Measurements from ENCODE around the gene PDLIM7.

PDLIM7 gene

DNA sequence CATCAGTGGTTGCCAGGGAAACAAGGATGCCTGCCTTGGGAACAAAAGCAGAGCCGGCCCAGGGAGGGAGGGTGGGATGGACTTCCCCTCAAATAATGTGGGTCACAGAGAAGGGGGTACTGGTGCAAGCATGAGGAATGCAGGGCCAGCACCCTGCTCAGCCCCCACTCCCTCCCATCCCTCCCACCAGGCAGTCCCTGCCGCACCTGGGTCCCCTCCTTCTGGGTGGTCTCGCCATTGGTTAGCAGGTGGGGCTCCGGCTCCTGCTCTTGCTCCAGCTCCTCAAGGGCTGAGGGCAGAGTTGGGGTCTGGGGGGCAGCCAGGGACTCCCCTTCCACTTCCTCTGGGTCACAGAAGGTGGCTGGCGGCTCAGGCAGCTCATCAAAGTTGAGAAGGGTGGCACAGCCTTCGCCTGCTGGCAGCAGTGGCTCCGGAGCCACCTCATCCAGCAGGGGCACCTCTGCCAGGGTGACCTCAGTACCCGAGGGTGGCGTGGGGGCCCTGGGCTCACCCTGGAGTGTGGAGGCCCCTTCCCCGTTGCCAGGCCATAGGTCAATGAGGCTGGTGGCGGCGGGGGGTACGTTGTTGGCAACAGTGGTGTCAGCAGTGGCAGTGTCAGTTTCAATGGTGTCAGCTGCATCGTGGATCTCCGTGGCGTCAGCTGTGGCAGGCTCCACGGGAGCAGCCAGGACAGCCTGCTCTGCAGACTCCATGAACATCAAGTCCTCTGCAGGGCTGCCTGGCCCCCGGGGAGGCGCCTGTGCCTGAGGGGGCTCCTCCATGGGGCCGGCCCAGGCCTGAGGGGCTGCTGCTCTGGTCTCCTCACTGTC is 39.3 kb downstream of the PDLIM7 start:
- POLR2A ChIA-PET = interaction anchor here (1.1 to 1.6 kb wide), 6 partner anchors 11 to 56 kb away, joined by 3 to 6 read pairs (median 4); partner anchors contain the start of genes GRK6 and PDLIM7
- CTCF ChIA-PET = interaction anchor here (0.9 to 1.6 kb wide), 14 partner anchors 14 to 139 kb away, joined by 3 to 15 read pairs (median 5); no protein-coding TSS in a partner anchor
- TF ChIP-seq ARNT (IDR thresholded peaks at IDR 0.05) = no peak
- no peak for TF ChIP-seq NFRKB (IDR thresholded peaks at IDR 0.05)
- no peak for TF ChIP-seq FOXK2 (IDR thresholded peaks at IDR 0.05)
- DNase-seq (ENCODE audit: extremely low spot score) = no peak

- ChIA-PET CTCF (interaction anchor here (0.6 to 1.6 kb wide), 17 partner anchors 15 to 139 kb away, joined by 3 to 15 read pairs (median 5); partner anchors contain the start of gene F12), POLR2A (interaction anchor here (0.6 to 1.6 kb wide), 7 partner anchors 12 to 141 kb away, joined by 3 to 6 read pairs (median 4); partner anchors contain the start of genes GRK6 and PDLIM7)
- peak; percentile 97 for DNase-seq (ENCODE audit: extremely low spot score)
- TF ChIP-seq PKNOX1 (IDR thresholded peaks at IDR 0.05) (peak; percentile 96), LEF1 (IDR thresholded peaks at IDR 0.05; ENCODE audit: borderline replicate concordance) (no peak), HDGF (IDR thresholded peaks at IDR 0.05; ENCODE audit: borderline replicate concordance) (peak; percentile 78; the same call in 1 of the 2 replicates)
Observed at GRCh38 chr5:177456976-177457851, 40.2 kb downstream of the PDLIM7 start.

- ChIA-PET POLR2A (interaction anchor here (1.5 to 1.6 kb wide), 2 partner anchors 11 to 53 kb away, joined by 4 to 5 read pairs; no protein-coding TSS in a partner anchor), CTCF (interaction anchor here (0.6 to 1.6 kb wide), 9 partner anchors 16 to 86 kb away, joined by 3 to 15 read pairs (median 6); partner anchors contain the start of gene F12)
- DNase-seq (ENCODE audit: extremely low spot score) = no peak
- TF ChIP-seq SP1 (IDR thresholded peaks at IDR 0.05) = no peak
- no peak for TF ChIP-seq TARDBP (IDR thresholded peaks at IDR 0.05)
- TF ChIP-seq PKNOX1 (IDR thresholded peaks at IDR 0.05) = no peak
- TF ChIP-seq L3MBTL2 (conservative IDR thresholded peaks at IDR 0.05) = no peak
- no peak for TF ChIP-seq FOXM1 (IDR thresholded peaks at IDR 0.05; ENCODE audit: borderline replicate concordance)
- TF ChIP-seq ELF4 (IDR thresholded peaks at IDR 0.05) = no peak
- no peak for TF ChIP-seq FOXA1 (IDR thresholded peaks at IDR 0.05)
Observed at GRCh38 chr5:177456591-177456964, 40.8 kb downstream of the PDLIM7 start.

DNA sequence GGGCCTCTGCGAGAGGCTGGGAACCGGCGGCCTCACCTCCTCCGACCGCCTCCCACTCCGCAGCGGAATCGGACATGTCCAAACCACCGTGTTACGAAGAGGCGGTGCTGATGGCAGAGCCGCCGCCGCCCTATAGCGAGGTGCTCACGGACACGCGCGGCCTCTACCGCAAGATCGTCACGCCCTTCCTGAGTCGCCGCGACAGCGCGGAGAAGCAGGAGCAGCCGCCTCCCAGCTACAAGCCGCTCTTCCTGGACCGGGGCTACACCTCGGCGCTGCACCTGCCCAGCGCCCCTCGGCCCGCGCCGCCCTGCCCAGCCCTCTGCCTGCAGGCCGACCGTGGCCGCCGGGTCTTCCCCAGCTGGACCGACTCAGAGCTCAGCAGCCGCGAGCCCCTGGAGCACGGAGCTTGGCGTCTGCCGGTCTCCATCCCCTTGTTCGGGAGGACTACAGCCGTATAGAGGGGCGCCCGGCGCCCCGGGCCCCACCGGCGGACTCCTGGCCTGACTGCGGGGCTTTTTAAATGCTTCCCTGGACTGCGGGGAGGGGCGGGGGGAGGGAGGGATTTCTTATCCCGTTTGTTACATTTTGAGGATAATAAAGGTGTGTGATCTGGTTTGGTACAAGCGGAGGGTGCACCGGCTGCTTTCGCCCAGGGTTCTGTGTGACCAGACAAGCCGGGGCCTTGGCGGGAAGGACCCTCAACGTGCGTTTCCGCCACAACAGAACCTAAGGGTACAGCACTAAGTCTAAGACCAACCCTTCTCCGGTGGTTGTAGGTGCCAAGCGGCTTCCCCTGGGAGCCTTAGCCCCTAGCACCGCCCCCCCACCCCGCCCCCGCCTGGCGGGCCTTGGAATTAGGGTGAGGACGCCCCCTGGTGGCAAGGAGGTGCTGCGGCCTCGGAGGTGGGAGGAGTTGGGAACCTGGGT is 41.5 kb downstream of the PDLIM7 start:
- peak; percentile 92 for DNase-seq (ENCODE audit: extremely low spot score)
- ChIA-PET POLR2A (interaction anchor here (0.7 to 3.9 kb wide), 20 partner anchors 7 to 146 kb away, joined by 3 to 34 read pairs (median 5); partner anchors contain the start of genes GRK6, LMAN2, PDLIM7 and PRR7), CTCF (interaction anchor here (0.6 to 5.1 kb wide), 24 partner anchors 11 to 444 kb away, joined by 3 to 50 read pairs (median 4); partner anchors contain the start of gene PDLIM7)
- TF ChIP-seq CTBP1 (IDR thresholded peaks at IDR 0.05; ENCODE audit: borderline replicate concordance) = no peak
- TF ChIP-seq TARDBP (IDR thresholded peaks at IDR 0.05) = no peak
- TF ChIP-seq FOXM1 (IDR thresholded peaks at IDR 0.05; ENCODE audit: borderline replicate concordance) = peak; percentile 56; the same call in 1 of the 2 replicates
- no peak for TF ChIP-seq L3MBTL2 (conservative IDR thresholded peaks at IDR 0.05)
- TF ChIP-seq HDGF (IDR thresholded peaks at IDR 0.05; ENCODE audit: borderline replicate concordance) = no peak
- TF ChIP-seq SP1 (IDR thresholded peaks at IDR 0.05) = no peak
- TF ChIP-seq NFRKB (IDR thresholded peaks at IDR 0.05) = no peak

DNA sequence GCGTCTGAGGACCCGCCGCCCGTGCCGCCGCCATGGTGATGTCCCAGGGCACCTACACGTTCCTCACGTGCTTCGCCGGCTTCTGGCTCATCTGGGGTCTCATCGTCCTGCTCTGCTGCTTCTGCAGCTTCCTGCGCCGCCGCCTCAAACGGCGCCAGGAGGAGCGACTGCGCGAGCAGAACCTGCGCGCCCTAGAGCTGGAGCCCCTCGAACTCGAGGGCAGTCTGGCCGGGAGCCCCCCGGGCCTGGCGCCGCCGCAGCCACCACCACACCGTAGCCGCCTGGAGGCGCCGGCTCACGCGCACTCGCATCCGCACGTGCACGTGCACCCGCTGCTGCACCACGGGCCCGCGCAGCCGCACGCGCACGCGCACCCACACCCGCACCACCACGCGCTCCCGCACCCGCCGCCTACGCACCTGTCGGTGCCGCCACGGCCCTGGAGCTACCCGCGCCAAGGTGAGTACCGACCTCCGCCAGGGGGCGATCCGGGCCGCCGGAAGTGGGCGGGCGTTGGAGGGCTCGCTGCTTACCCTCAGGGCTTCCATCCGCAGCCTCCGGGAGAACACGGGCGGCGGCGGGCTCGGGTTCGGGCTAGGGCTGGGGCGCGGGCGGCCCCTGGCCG is 42.3 kb downstream of the PDLIM7 start:
- peak; percentile 82 for DNase-seq (ENCODE audit: extremely low spot score)
- ChIA-PET CTCF (interaction anchor here (0.6 to 5.1 kb wide), 27 partner anchors 10 to 444 kb away, joined by 3 to 50 read pairs (median 4); partner anchors contain the start of gene PDLIM7), POLR2A (interaction anchor here (0.7 to 3.9 kb wide), 21 partner anchors 8 to 145 kb away, joined by 3 to 34 read pairs (median 5); partner anchors contain the start of genes GRK6, LMAN2, PDLIM7 and PRR7)
- TF ChIP-seq L3MBTL2 (conservative IDR thresholded peaks at IDR 0.05) (peak; percentile 85), FOXM1 (IDR thresholded peaks at IDR 0.05; ENCODE audit: borderline replicate concordance) (no peak; the same call in 1 of the 2 replicates)

GRCh38 chr5:177454397-177455035 is 42.9 kb downstream of the PDLIM7 start:
- ChIA-PET POLR2A (interaction anchor here (1.0 to 3.9 kb wide), 18 partner anchors 8 to 144 kb away, joined by 3 to 34 read pairs (median 6); partner anchors contain the start of genes GRK6, LMAN2, PDLIM7 and PRR7), CTCF (interaction anchor here (0.6 to 5.1 kb wide), 19 partner anchors 9 to 341 kb away, joined by 3 to 50 read pairs (median 5); partner anchors contain the start of gene PDLIM7)
- peak; percentile 96 for DNase-seq (ENCODE audit: extremely low spot score)
- TF ChIP-seq FOXM1 (IDR thresholded peaks at IDR 0.05; ENCODE audit: borderline replicate concordance) (peak; percentile 59; the same call in 1 of the 2 replicates), BHLHE40 (IDR thresholded peaks at IDR 0.05; ENCODE audit: borderline replicate concordance) (no peak), ARNT (IDR thresholded peaks at IDR 0.05) (peak; percentile 67), LEF1 (IDR thresholded peaks at IDR 0.05; ENCODE audit: borderline replicate concordance) (peak; percentile 94), ELF4 (IDR thresholded peaks at IDR 0.05) (no peak), SUZ12 (IDR thresholded peaks at IDR 0.05) (no peak), FOXK2 (IDR thresholded peaks at IDR 0.05) (no peak), FOXA1 (IDR thresholded peaks at IDR 0.05) (no peak), PKNOX1 (IDR thresholded peaks at IDR 0.05) (no peak), ZNF384 (IDR thresholded peaks at IDR 0.05) (no peak), NFRKB (IDR thresholded peaks at IDR 0.05) (no peak), TARDBP (IDR thresholded peaks at IDR 0.05) (no peak), SP1 (IDR thresholded peaks at IDR 0.05) (no peak), CTBP1 (IDR thresholded peaks at IDR 0.05; ENCODE audit: borderline replicate concordance) (no peak), HDGF (IDR thresholded peaks at IDR 0.05; ENCODE audit: borderline replicate concordance) (no peak), L3MBTL2 (conservative IDR thresholded peaks at IDR 0.05) (no peak)

Data from HEK293T (cell line).